ENCODE measurements around the gene CCDC88C.

CCDC88C gene

GRCh38 chr14:91313154-91313850 lies 104.3 kb downstream of the CCDC88C start:
- no peak for TF ChIP-seq CTCF (IDR thresholded peaks at IDR 0.05; ENCODE audit: control insufficient read depth, insufficient read depth, low read depth, low read length, missing control alignments)
- DNase-seq (ENCODE audit: low read depth) = no peak
- H3K4me3 ChIP-seq (ENCODE audit: control insufficient read depth, low read depth, low read length) = no peak overlapping the region

DNA sequence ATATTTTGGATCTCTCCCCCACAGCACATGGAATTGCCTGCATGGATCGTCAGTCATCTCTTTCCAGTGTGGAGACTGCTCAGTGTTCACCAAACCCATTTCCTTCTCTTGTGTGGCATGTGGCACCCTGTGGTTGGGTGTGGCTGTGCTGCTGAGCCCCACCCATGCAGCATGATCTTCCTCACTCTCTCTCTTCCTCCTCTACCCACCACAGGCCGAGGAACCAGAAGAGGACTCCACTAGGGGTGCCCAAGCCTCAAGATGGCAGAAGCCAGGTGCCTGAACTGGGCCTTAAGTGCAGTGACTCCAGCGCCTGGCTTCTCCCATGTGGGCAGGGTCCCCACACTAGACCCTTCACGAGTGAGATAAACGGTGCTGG lies 106.3 kb downstream of the CCDC88C start:
- TF ChIP-seq CTCF (IDR thresholded peaks at IDR 0.05; ENCODE audit: control insufficient read depth, insufficient read depth, low read depth, low read length, missing control alignments) = no peak
- no peak overlapping the region for H3K4me3 ChIP-seq (ENCODE audit: control insufficient read depth, low read depth, low read length)
- DNase-seq (ENCODE audit: low read depth) = no peak

- no peak for TF ChIP-seq CTCF (IDR thresholded peaks at IDR 0.05; ENCODE audit: control insufficient read depth, insufficient read depth, low read depth, low read length, missing control alignments)
- DNase-seq (ENCODE audit: low read depth) = no peak
- no peak overlapping the region for H3K4me3 ChIP-seq (ENCODE audit: control insufficient read depth, low read depth, low read length)
These were observed 106.9 kb downstream of the CCDC88C start for GRCh38 chr14:91310606-91311283.

DNA sequence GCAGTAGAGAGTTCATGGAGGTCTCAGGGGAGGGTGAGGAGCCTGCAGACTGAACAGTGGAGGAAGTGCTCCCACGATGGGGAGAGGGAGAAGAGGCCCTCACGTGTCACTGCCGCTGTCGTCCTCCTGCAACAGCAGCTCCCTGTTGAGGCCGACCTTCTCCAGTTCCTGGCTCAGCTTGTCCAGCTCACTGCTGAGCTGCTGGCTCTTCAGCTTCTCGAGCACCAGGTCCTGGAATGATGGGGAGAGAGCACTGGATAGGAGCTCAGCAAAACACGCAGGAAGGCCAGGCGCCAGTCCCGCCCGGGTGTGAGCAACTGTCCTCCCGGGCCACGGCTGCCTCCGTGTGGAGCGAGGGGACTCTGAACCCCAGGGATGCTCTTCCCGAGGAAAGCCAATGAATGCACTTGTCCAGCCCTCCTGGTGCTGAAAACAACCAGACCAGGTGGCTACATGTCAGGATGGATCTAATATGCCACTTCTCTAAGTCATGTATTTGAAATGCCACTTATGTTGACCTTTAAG lies 107.8 kb downstream of the CCDC88C start:
- DNase-seq (ENCODE audit: low read depth) = no peak
- TF ChIP-seq CTCF (IDR thresholded peaks at IDR 0.05; ENCODE audit: control insufficient read depth, insufficient read depth, low read depth, low read length, missing control alignments) = no peak
- H3K4me3 ChIP-seq (ENCODE audit: control insufficient read depth, low read depth, low read length) = no peak overlapping the region

DNA sequence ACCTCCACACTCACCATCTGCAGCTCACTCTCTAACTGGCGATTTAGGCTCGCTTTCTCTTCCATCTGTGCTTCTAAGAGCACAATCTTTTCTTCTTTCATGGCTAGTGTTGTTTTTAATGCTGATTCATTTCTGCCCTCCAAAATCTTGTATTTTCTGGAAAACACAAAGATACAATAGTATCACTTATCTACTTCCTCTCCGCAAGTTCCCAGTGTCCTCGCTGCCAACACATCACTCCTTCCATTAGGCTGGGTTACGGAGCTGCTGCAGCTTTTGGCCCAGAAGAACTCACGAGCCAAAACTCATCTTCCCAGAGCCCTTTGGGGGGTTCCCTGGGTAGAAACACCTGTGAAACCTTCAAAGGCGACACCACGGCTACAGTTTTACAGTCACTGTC lies 109.3 kb downstream of the CCDC88C start:
- DNase-seq (ENCODE audit: low read depth) = no peak
- no peak for TF ChIP-seq CTCF (IDR thresholded peaks at IDR 0.05; ENCODE audit: control insufficient read depth, insufficient read depth, low read depth, low read length, missing control alignments)
- H3K4me3 ChIP-seq (ENCODE audit: control insufficient read depth, low read depth, low read length) = no peak overlapping the region

GRCh38 chr14:91307652-91308051 lies 110.0 kb downstream of the CCDC88C start:
- no peak for TF ChIP-seq CTCF (IDR thresholded peaks at IDR 0.05; ENCODE audit: control insufficient read depth, insufficient read depth, low read depth, low read length, missing control alignments)
- no peak for DNase-seq (ENCODE audit: low read depth)

More at GRCh38 chr14:91307652-91308051, 110.0 kb downstream of the CCDC88C start:
- no peak overlapping the region for H3K4me3 ChIP-seq (ENCODE audit: control insufficient read depth, low read depth, low read length)

Data from AG09309 (cell line).